ENCODE data around the gene DDX24.
A peak's percentile ranks its signal among the peaks of the same experiment; 100 is the strongest.

The DDX24 gene

GRCh38 chr14:94031161-94031882 is 49.7 kb downstream of the DDX24 start:
- DNase-seq (ENCODE audit: low read depth, low spot score): no peak

DNA sequence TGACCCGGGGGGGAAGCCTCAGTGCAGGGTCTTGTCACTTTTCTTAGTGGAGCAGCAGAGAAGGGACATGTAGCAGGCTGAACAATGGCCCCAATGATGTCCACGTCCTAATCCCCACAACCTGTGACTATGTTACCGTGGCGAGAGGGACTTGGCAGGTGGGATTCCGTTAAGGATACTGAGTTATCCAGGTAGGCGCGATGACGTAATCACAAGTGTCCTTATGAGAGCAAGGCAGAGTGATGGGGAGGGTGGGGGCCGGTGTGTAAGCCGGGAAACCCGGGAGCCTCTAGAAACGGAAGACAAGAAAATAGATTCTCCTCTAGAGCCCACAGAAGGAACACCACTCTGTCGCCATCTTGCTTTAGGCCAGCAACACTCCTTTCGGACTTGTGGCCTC is 50.4 kb downstream of the DDX24 start:
- no peak for DNase-seq (ENCODE audit: low read depth, low spot score)

DNA sequence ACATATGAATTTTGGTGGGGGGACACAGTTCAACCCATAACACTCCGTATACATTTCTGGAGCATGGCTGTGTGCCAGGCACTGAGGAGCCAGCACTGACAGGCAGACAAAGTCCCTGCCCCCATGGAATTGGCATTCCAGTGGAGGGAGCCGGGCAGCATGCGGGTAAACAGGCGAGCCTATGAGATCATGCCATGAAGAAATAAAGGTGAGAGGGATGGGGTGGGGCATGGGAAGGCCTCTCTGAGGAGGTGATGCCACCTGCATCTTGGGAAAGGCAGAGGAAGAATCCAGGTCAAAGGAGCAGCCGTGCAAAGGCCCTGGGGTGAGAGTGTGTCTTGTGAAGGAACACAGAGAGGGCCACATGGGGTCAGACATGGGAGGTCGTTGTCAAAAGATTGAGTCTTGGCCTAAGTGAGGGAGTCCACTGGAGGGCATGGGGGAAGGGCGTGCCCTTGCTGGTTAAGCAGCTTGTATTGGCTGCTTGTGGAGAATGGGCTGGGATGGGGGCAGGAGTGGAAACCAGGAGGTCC is 51.3 kb downstream of the DDX24 start:
- DNase-seq (ENCODE audit: low read depth, low spot score): no peak

- DNase-seq (ENCODE audit: low read depth, low spot score): no peak
Observed at GRCh38 chr14:94029265-94029664, 51.7 kb downstream of the DDX24 start.

DNA sequence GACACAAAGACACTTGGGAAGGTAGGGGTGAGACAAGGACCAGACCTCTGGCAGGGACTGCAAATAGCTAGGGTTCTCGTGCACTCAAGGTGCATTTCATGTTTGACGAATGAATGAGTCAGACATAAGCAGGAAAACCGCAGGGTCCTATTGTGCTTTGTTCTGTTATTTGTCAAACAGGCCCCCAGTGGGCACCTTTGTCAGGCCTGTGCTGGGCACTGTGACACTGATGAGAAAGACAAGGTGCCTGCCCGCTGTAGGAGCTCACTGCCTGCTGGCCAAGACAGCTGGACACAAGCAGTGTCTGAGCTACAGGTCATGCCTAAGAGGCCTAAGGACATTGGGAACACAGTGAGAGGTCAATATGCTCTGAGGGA is 52.6 kb downstream of the DDX24 start:
- DNase-seq (ENCODE audit: low read depth, low spot score): no peak

DNA sequence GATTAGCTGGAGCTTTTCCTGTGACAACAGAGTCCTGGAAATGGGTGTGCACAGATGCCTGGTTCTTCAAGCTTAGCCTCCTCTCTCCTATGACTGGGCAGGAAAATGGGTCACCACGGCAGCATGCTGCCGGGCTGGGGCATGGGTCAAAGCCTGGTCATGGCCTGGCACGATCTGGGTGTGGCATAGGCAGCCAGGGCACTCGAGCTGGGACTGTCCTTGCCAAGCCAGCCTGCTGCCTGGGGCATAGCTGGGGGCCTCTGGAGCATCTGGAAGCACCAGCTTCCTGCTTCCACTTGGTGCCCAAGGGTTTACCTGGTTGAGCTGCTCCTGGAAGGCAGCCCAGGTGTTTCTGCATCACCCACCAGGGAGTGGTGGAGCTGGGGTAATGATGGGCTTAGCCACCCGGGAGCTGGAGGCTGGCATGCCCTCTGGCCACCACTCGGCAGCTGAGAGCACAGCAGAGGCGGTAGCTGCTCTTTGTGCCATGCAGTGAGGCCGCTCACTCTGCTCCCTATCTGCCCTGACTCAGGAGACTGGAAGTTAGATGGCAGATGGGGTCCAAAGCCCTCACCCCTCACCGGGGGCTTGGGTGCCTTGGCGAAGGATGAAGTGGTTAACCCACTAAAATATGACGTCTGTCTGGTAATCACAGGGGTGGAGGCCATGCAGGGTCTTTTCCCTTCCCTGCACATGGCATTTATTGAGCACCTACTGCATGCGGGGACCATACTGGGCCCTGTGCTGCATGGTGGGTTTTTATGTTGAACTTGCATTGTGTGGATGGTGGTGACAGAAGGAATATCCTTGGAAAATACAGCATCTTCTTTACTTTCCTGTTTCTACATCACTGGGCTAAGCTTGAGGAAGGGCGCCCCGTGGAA is 53.2 kb downstream of the DDX24 start:
- no peak for DNase-seq (ENCODE audit: low read depth, low spot score)

- DNase-seq (ENCODE audit: low read depth, low spot score): no peak
Observed at GRCh38 chr14:94026889-94027469, 54.0 kb downstream of the DDX24 start.

GRCh38 chr14:94026173-94026888 is 54.7 kb downstream of the DDX24 start, which contains the start of gene OTUB2:
TSS of gene OTUB2 (plus strand) at chr14:94026340. CDS start at chr14:94026538, 198 bp downstream.
- peak; percentile 98 for DNase-seq (ENCODE audit: low read depth, low spot score)

GRCh38 chr14:94025720-94026119 is 55.3 kb downstream of the DDX24 start:
- no peak for DNase-seq (ENCODE audit: low read depth, low spot score)

GRCh38 chr14:94024549-94024948 is 56.5 kb downstream of the DDX24 start:
- DNase-seq (ENCODE audit: low read depth, low spot score): no peak

GRCh38 chr14:94022532-94023411 is 58.2 kb downstream of the DDX24 start:
- DNase-seq (ENCODE audit: low read depth, low spot score): no peak

- DNase-seq (ENCODE audit: low read depth, low spot score): peak; percentile 17
Observed at GRCh38 chr14:94021416-94022157, 59.4 kb downstream of the DDX24 start.

GRCh38 chr14:94021001-94021400 is 60.0 kb downstream of the DDX24 start:
- DNase-seq (ENCODE audit: low read depth, low spot score): no peak

- no peak for DNase-seq (ENCODE audit: low read depth, low spot score)
Observed at GRCh38 chr14:94020267-94020666, 60.7 kb downstream of the DDX24 start.

GRCh38 chr14:94019329-94019728 is 61.7 kb downstream of the DDX24 start:
- no peak for DNase-seq (ENCODE audit: low read depth, low spot score)

DNA sequence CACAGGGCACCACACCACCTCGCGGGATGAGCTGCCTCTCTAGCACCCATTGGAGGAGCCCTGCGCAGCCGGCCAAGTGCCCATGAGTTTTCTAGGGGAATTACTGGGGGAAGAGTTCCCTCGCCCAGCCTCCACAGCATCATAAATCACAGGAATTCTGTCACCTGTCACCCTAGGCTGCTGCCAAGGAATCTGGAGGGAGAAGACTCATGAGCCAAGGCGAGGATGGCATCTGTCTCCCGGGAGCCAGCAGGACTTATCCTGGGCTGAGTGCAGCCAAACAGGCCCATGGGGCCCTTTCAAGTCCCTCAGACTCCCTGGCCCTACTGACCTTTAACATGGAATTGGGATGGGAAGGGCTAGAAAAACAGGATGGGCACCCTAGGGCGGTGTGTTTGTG is 62.7 kb downstream of the DDX24 start:
- no peak for DNase-seq (ENCODE audit: low read depth, low spot score)

- DNase-seq (ENCODE audit: low read depth, low spot score): no peak
Observed at GRCh38 chr14:94016446-94016976, 64.5 kb downstream of the DDX24 start.

- no peak for DNase-seq (ENCODE audit: low read depth, low spot score)
Observed at GRCh38 chr14:94015223-94015622, 65.8 kb downstream of the DDX24 start.

- DNase-seq (ENCODE audit: low read depth, low spot score): no peak
Observed at GRCh38 chr14:94014382-94014781, 66.6 kb downstream of the DDX24 start.

- DNase-seq (ENCODE audit: low read depth, low spot score): no peak
Observed at GRCh38 chr14:94011795-94012194, 69.2 kb downstream of the DDX24 start.

Measured in brain pericyte (primary cell).